Measurements from ENCODE around the gene TMEM167B.
"Not testable (repeated sequence)": the region's sequence is repeated elsewhere in the genome, so short reads cannot be mapped to it uniquely, and the experiment has no call there.

TMEM167B gene

DNA sequence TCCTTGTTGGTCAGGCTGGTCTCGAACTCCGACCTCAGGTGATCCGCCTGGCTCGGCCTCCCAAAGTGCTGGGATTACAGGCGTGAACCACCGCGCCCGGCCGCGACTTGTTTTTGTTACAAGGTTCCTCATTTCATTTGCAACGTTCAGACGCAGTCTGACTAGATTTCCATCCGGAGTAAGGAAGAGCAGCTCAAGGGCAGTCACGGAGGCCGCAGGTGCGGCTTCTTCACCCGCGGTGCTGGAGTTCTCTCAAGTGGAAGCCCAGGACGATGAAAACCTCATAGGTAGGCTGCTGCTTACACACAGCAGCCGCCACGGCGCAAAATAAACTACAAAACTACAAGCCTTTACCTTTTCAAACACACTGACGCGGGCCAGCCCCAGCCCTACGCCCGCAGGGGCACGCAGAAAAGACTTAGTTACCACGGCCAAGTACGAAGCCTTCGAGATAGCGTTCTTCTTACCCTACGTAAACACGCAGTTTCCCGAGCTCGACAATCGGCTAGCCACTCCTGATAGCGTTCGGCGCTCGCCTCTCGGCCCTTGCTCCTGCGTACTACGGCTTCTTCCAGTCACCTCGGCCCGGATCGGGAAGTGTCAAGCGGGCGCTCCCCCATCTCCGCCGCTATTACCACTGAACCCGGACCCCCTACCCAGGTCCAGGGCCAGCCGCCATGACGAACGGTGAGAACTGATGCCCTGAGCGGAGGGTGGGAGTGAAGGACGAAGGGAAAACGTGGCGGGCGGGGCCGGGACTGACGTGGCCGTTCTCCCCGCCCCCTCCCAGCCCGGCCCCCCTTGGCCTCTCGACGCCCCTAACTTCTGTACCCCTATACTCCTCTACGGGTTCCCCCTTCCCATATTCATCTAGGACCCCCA is at the start of gene TMEM167B:
TSS of gene TMEM167B (plus strand) at position 569 of the 882 bp plus-strand sequence. CDS start at position 678, 109 bp downstream.
- DNase-seq, result peak; percentile 77

DNA sequence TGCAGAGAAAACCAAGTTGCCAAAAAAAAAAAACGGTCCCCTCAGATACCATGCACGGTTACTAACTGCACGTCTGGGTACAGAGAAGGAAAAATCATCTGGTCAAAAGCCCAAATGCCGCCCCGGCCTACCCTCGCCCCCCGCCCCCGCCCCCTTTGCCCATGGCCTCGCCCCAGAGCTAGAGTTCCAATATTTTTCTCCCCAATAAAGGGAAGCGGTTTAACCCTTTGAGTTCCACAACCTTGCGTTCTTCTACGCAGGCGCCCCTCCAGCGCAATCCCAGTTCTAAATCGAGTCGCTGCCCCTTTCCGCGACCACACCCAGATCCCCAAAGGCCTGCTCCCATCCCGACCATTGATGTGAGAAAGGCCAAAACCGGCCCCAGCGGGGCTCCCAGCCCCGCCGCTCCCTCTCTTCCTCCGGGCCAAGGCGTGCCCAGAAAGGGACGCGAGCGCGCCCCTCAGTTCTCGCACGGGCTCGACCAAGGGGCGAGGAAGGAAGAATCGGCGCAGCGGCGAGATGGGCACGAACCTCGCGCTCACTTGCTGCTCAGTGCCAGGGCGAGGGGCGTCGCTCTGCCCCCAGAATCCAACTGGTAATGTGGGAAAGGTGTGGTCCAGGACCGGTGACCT is 49.5 kb upstream of the TMEM167B start:
- no peak for DNase-seq

GRCh38 chr1:109041621-109042468 is 48.7 kb upstream of the TMEM167B start, which contains the start of gene WDR47:
Gene WDR47, minus strand, starts transcription at chr1:109042102. Its CDS starts 18,590 bp downstream, at chr1:109023512.
- peak; percentile 88 for DNase-seq

- no peak for DNase-seq
Observed at GRCh38 chr1:109045595-109045994, 45.0 kb upstream of the TMEM167B start.

DNA sequence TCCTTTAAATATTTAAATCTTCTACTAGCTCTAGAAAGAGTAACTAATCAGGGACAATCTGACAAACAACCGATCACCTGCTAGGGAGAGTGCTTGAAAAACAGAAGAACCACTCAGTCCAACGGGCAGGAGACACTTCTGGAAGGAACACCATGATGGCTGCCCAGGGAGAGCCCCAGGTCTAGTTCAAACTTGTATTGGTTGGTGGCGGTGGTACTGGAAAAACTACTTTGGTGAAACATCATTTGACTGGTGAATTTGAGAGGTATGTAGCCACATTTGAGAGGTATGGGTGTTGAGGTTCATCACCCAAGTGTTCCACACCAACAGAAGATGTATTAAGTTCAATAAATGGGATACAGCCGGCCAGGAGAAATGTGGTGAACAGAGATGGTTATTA is 43.9 kb upstream of the TMEM167B start:
- no peak for DNase-seq

- no peak for DNase-seq
Observed at GRCh38 chr1:109047339-109047738, 43.2 kb upstream of the TMEM167B start.

GRCh38 chr1:109048335-109048734 is 42.2 kb upstream of the TMEM167B start:
- DNase-seq, result no peak

- no peak for DNase-seq
Observed at GRCh38 chr1:109050228-109050995, 40.2 kb upstream of the TMEM167B start.

GRCh38 chr1:109052145-109052544 is 38.4 kb upstream of the TMEM167B start:
- not testable (repeated sequence) for DNase-seq

DNA sequence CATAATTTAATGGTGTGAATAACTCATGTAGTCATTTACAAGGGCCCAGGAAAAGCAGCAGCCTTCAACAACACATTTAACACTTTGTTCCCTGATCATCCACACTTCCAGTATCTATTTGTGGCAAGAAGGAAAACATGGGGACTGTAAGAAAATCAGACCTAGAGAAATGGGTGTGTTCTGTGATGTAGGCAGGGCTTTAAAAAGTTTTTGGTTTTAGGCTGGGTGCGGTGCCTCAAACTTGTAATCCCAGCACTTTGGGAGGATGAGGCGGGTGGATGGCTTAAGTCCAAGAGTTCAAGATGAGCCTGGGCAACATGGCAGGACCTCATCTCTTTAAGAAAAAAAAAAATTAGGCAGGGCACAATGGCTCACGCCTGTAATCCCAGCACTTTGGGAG is 34.5 kb upstream of the TMEM167B start:
- no peak for DNase-seq

GRCh38 chr1:109059026-109059425 is 31.5 kb upstream of the TMEM167B start:
- no peak for DNase-seq

GRCh38 chr1:109060707-109061106 is 29.9 kb upstream of the TMEM167B start:
- no peak for DNase-seq

DNA sequence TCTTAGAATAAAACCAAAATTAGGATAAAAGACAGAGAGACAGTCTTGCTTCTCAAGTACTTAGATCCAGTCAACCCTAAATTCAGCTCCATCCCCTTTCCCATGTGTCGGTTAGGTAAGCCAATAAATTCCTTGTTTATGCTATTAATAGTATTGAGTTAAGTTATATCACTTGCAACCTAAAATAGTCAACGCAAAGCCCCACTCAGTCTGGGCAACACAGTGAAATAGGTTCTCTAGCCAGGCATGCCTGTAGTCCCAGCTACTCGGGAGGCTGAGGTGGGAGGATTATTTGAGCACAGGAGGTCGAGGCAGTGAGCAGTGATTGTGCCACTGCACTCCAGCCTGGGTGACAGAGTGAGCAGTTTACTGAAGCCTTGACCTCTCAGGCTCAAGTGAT is 29.4 kb upstream of the TMEM167B start:
- DNase-seq, result no peak

- DNase-seq, result no peak
Observed at GRCh38 chr1:109065137-109065536, 25.4 kb upstream of the TMEM167B start.

DNA sequence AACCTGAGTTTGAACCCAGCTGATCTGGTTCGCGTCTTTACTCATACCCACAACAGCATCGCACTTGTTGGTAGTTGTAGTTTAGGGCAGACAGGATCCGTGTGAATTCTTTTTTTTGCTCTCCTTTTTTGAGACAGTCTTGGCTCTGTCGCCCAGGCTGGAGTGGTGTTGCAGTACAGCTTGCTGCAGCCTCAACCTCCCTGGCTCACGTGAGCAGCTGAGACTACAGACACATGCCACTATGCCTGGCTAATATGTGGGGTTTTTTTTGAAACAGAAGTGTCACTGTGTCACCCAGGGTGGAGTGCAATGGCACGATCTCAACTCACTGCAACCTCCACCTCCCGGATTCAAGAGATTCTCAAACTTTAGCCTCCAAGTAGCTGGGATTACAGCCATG is 22.7 kb upstream of the TMEM167B start:
- DNase-seq, result no peak

DNA sequence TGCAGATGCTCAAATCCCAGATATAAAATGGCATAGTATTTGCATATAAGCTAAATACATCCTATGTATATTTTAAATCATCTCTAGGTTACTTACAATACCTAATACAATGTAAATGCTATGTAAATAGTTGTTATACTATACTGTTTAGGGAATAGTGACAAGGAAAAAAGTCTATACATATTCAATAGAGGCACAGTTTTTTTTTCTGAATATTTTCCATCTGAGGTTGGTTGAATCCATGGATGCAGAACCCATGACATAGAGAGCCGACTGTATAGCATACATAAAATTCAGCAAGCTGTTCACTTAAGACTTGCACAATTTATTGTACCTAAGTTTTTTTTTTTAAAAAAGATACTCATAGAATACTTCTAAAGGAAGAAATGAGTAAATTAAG is 21.3 kb upstream of the TMEM167B start:
- DNase-seq, result no peak

GRCh38 chr1:109075531-109076490 is 14.8 kb upstream of the TMEM167B start, which contains the start of gene TAF13:
Gene TAF13, minus strand, starts transcription at chr1:109076003. Its CDS starts 56 bp downstream, at chr1:109075947.
- DNase-seq, result peak; percentile 77

- no peak for DNase-seq
Observed at GRCh38 chr1:109078317-109078716, 12.2 kb upstream of the TMEM167B start.

GRCh38 chr1:109079240-109079622 is 11.3 kb upstream of the TMEM167B start:
- no peak for DNase-seq

DNA sequence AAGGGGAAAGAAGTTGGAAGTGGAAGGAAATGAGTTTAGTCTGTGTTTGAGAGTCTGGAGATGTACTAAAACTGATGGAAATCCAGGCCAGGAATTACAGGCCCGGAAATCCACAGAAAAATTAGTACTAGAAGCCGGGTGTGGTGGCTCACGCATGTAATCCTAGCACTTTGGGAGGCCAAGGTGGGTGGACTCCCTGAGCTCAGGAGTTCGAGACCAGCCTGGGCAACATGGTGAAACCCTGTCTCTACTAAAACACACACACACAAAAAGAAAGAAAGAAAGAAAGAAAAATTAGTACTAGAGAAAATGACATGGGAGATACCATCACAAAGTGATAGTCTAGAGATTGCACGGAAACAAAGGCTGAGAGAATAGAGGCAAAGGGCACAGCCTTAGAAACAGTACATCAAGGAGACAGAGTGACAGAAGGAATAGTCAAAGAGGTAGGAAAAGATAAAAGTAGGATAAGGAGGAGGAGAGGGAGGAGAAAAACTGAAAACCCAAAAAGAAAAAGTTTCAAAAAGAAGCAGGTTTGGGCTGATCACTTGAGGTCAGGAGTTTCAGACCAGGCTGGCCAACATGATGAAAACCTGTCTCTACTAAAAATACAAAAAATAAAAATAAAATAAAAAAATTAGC is 10.0 kb upstream of the TMEM167B start:
- DNase-seq, result no peak

DNA sequence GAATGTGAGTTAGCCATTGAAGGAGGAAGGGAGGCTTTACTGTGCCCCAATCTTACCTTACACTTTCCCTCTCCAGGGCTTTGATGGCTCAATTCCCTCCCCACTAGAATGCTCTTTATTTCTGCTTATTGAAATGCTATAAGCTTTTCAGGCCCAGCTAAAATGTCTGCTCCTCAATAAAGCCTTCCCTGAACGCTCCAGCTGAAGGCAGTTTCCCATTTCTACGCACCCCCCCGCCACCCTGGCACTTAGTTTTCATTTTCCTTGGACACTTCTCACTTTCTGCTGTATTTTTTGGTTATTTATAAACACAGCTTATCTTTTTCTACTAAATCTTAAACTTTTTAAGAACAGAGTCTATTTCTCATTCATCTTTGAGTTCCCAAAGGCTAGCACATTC is 7.1 kb upstream of the TMEM167B start:
- DNase-seq, result no peak
